ENCODE measurements around the gene ESM1. TPM values are rescaled to one million over a fixed set of nuclear protein-coding genes. Genes with fewer than 3 reads are reported as not detected.

The ESM1 gene
- total and polyA plus RNA-seq, 2 of the 8 experiments (the other 6 are each of a cell fraction or from before 2014, with no cell fraction given) = not detected

GRCh38 chr5:54959673-54960418 lies 25.5 kb downstream of the ESM1 start:
- Histone ChIP-seq H2BK5ac (ENCODE audit: low read depth, low read length) (no peak overlapping the region), H2BK20ac (ENCODE audit: low read length) (no peak overlapping the region), H4K91ac (replicated peaks; ENCODE audit: insufficient read length, low read length) (no peak overlapping the region), H3K23me2 (ENCODE audit: low read depth, low read length) (no peaks in the 10 kb centered on the region), H3K36me3 (ENCODE audit: control insufficient read depth in 2 of 4, insufficient read depth in 4 of 4, low read length in 3 of 4) (no peaks in the 10 kb centered on the region), H3K9me3 (ENCODE audit: insufficient read depth in 2 of 2, low read depth in 1 of 2, low read length in 1 of 2) (no peaks in the 10 kb centered on the region), H4K8ac (ENCODE audit: extremely low read depth, insufficient read depth, low read length) (no peak overlapping the region), H3K18ac (ENCODE audit: extremely low read depth, low read length) (no peak overlapping the region), H3K79me1 (ENCODE audit: low read depth, low read length) (no peaks in the 10 kb centered on the region), H2BK15ac (ENCODE audit: low read length) (no peak overlapping the region), H3K9ac (replicated peaks in 1 of 4; ENCODE audit: extremely low read depth in 1 of 4, low read depth in 3 of 4, low read length in 3 of 4) (no peak overlapping the region), H3K14ac (ENCODE audit: insufficient read length) (no peak overlapping the region), H3K79me2 (ENCODE audit: control insufficient read depth in 1 of 2, insufficient read depth in 2 of 2, low read length in 2 of 2) (no peaks in the 10 kb centered on the region), H3K56ac (replicated peaks; ENCODE audit: insufficient read length, low read depth, low read length) (no peak overlapping the region), H2AFZ (ENCODE audit: low read length) (0 out of 2 replicates have a peak overlapping the region, but pooled peaks have one; percentile 29), H4K20me1 (replicated peaks in 1 of 2; ENCODE audit: control insufficient read depth in 1 of 2, insufficient read depth in 2 of 2, low read length in 2 of 2) (no peaks in the 10 kb centered on the region), H3K27ac (ENCODE audit: low read depth, low read length) (no peak overlapping the region), H3K23ac (ENCODE audit: insufficient read length) (no peak overlapping the region), H2AK5ac (ENCODE audit: low read depth, low read length) (no peak overlapping the region), H3K4me1 (replicated peaks in 1 of 4; ENCODE audit: control insufficient read depth in 3 of 4, insufficient read depth in 4 of 4, low read length in 3 of 4) (no peaks in the 10 kb centered on the region), H3K4ac (replicated peaks; ENCODE audit: insufficient read length, low read depth, low read length) (no peak overlapping the region), H3K4me2 (ENCODE audit: insufficient read depth in 1 of 2, low read depth in 2 of 2, low read length in 2 of 2) (no peak overlapping the region), H4K5ac (ENCODE audit: insufficient read length, low read depth, low read length) (no peak overlapping the region), H2BK120ac (replicated peaks; ENCODE audit: low read depth, low read length) (no peak overlapping the region), H2BK12ac (ENCODE audit: low read depth, low read length) (no peak overlapping the region), H3K27me3 (replicated peaks in 1 of 4; ENCODE audit: control insufficient read depth in 3 of 4, extremely low read depth in 1 of 4, insufficient read depth in 3 of 4, low read length in 3 of 4) (no peaks in the 10 kb centered on the region), H3K4me3 (ENCODE audit: extremely low read depth in 1 of 4, insufficient read depth in 2 of 4, low read depth in 3 of 4, low read length in 4 of 4) (no peak overlapping the region)
- FAIRE-seq (peak; percentile 70), DNase-seq (ENCODE audit: low read depth in 1 of 2, low spot score in 2 of 2) (peak; percentile 7 to 76)
- 72% methylated on average over 6 of the region's 6 CpGs; no CpG with 5 or more reads in 1 of the 2 experiments for WGBS, 2 experiments (ENCODE audit: extremely low coverage in 1 of 2, insufficient coverage in 1 of 2, insufficient read length in 1 of 2, insufficient replicate concordance in 2 of 2, low coverage in 1 of 2, low lambda C conversion rate in 2 of 2, missing lambda C conversion rate in 1 of 2)
- TF ChIP-seq CTCF (IDR thresholded peaks at IDR 0.05; ENCODE audit: control extremely low read depth in 1 of 3, insufficient read depth in 1 of 3, low read depth in 1 of 3, low read length in 3 of 3) (peak; percentile 10 to 63 (median 57)), CHD2 (IDR thresholded peaks at IDR 0.05; ENCODE audit: low read length) (no peak), RAD21 (IDR thresholded peaks at IDR 0.05 in 1 of 2, conservative IDR thresholded peaks at IDR 0.05 in 1 of 2; ENCODE audit: low read depth in 2 of 2, low read length in 2 of 2) (peak; percentile 54 to 69)
- CTCF ChIA-PET (ENCODE audit: partially characterized antibody) = interaction anchor here (0.6 to 10.2 kb wide), 40 partner anchors 10 to 516 kb away, joined by 3 to 144 read pairs (median 4); partner anchors contain the start of genes ESM1 and GPX8
- POLR2A ChIA-PET (ENCODE audit: partially characterized antibody) = interaction anchor here (0.6 to 1.1 kb wide), 2 partner anchors 21 to 200 kb away, joined by 3 to 4 read pairs; partner anchors contain the start of gene GPX8

Measured in H1 (cell line).